Left ventricle myocardium inferior (tissue), 1 donor: ENCODE results near the gene PSPH. TPM values are rescaled to one million over a fixed set of nuclear protein-coding genes. Genes with fewer than 3 reads are reported as not detected.

ENCODE experiments used
- DNase-seq: peaks from one replicate; pipeline ENCODE4 v3.0.0-alpha.2; 2020
- H3K27ac ChIP-seq: fragments of 200-600 bp; replicated peaks from 2 replicates; pipeline ENCODE4 v1.8.0; 2021
- H3K27me3 ChIP-seq: fragments of 200-600 bp; 2 replicates; pipeline ENCODE4 v1.8.0; 2021; ENCODE audit warnings: low read depth
- H3K36me3 ChIP-seq: fragments of 200-600 bp; 2 replicates; pipeline ENCODE4 v1.8.0; 2021
- H3K4me1 ChIP-seq: fragments of 200-600 bp; 2 replicates; pipeline ENCODE4 v1.8.0; 2021
- H3K4me3 ChIP-seq: fragments of 200-600 bp; 2 replicates; pipeline ENCODE4 v1.8.0; 2021; ENCODE audit warnings: mild to moderate bottlenecking, moderate library complexity
- H3K9me3 ChIP-seq: fragments of 200-600 bp; replicated peaks from 2 replicates; pipeline ENCODE4 v1.8.0; 2021
- CTCF ChIP-seq: fragments of 200-600 bp; IDR thresholded peaks from 2 replicates; pipeline ENCODE4 v1.8.0; 2021; ENCODE audit warnings: antibody characterized with exemption, mild to moderate bottlenecking, borderline replicate concordance
- intact Hi-C: fragments of 100-400 bp; cut with micrococcal nuclease; formaldehyde crosslinking; loops from one replicate; pipeline ENCODE4 v1.11.0; 2022
- total RNA-seq: library from RNA; stranded (reverse); fragmentation: NEBNext Ultra II Directional; extraction: Animal tissue kit (Norgen Biotek cat#: 25700); gene quantifications from one replicate; pipeline ENCODE4 v1.2.1, GENCODE V29; 2021
- donor health status: DM: no; HTN: yes; CAD: no; lungs with severe emphysema.

Gene PSPH
- total RNA-seq, 1 donor from 2014 or later: 12.9 TPM

GRCh38 chr7:55965805-55966421 lies 85.3 kb downstream of the PSPH start:
- H3K27me3 ChIP-seq: no peaks in the 10 kb centered on the region
- peak; percentile 38 for DNase-seq
- H3K4me3 ChIP-seq: peak overlapping the region; percentile 64
- peaks cover 64% of the 10 kb centered on the region for H3K4me1 ChIP-seq
- H3K27ac ChIP-seq: peak overlapping the region; percentile 91
- peaks cover 5% of the 10 kb centered on the region for H3K36me3 ChIP-seq
- intact Hi-C loops: no loop called here
- TF ChIP-seq CTCF: no peak
- no peaks in the 10 kb centered on the region for H3K9me3 ChIP-seq

GRCh38 chr7:55965100-55965470 lies 86.2 kb downstream of the PSPH start:
- peak overlapping the region; percentile 64 for H3K4me3 ChIP-seq
- intact Hi-C loops: no loop called here
- peaks cover 55% of the 10 kb centered on the region for H3K4me1 ChIP-seq
- H3K27ac ChIP-seq: peak overlapping the region; percentile 91
- no peak for TF ChIP-seq CTCF
- H3K9me3 ChIP-seq: no peaks in the 10 kb centered on the region
- DNase-seq: no peak
- H3K36me3 ChIP-seq: peaks cover 3% of the 10 kb centered on the region
- H3K27me3 ChIP-seq: no peaks in the 10 kb centered on the region

GRCh38 chr7:55964261-55965099 lies 86.8 kb downstream of the PSPH start, which contains the start of gene NIPSNAP2:
NIPSNAP2 (plus strand) TSS chr7:55964585; CDS start chr7:55964610, 25 bp downstream.
- Histone ChIP-seq H3K27me3 (no peaks in the 10 kb centered on the region), H3K9me3 (no peaks in the 10 kb centered on the region), H3K4me3 (peak within 1 kb of the TSS; percentile 64), H3K27ac (peak within 1 kb of the TSS; percentile 91), H3K4me1 (peaks cover 52% of the 10 kb centered on the region), H3K36me3 (no peaks in the 10 kb centered on the region)
- intact Hi-C loops: no loop called here
- peak; percentile 91 for DNase-seq
- TF ChIP-seq CTCF: peak; percentile 64

- Histone ChIP-seq H3K4me3 (peak overlapping the region; percentile 64), H3K36me3 (no peaks in the 10 kb centered on the region), H3K27ac (peak overlapping the region; percentile 91), H3K4me1 (peaks cover 44% of the 10 kb centered on the region), H3K9me3 (no peaks in the 10 kb centered on the region), H3K27me3 (no peaks in the 10 kb centered on the region)
- intact Hi-C loops: no loop called here
- TF ChIP-seq CTCF: no peak
- DNase-seq: no peak
Observed at GRCh38 chr7:55963584-55964168, 87.6 kb downstream of the PSPH start.

GRCh38 chr7:55962014-55962413 lies 89.2 kb downstream of the PSPH start:
- no peak for DNase-seq
- H3K4me3 ChIP-seq: no peak overlapping the region
- H3K36me3 ChIP-seq: no peaks in the 10 kb centered on the region
- no peaks in the 10 kb centered on the region for H3K27me3 ChIP-seq
- no peak for TF ChIP-seq CTCF
- no peaks in the 10 kb centered on the region for H3K9me3 ChIP-seq
- peaks cover 27% of the 10 kb centered on the region for H3K4me1 ChIP-seq
- intact Hi-C loops: no loop called here
- H3K27ac ChIP-seq: no peak overlapping the region

Other genes starting within 250 kb of the PSPH start
- gene SEPTIN14, start 188.7 kb downstream of the PSPH start, total RNA-seq: not detected
- gene ZNF713, start 164.0 kb downstream of the PSPH start, total RNA-seq: 5.6 TPM
- 19.4 TPM for gene MRPS17, start 99.6 kb downstream of the PSPH start, total RNA-seq
- 357 TPM for gene NIPSNAP2, start 86.9 kb downstream of the PSPH start, total RNA-seq
- gene CCT6A, start 321 bp upstream of the PSPH start, total RNA-seq: 67.6 TPM
- gene SUMF2, start 12.8 kb upstream of the PSPH start, total RNA-seq: 33.5 TPM
- gene PHKG1, start 41.5 kb upstream of the PSPH start, total RNA-seq: 21.4 TPM
- 468 TPM for gene CHCHD2, start 55.0 kb upstream of the PSPH start, total RNA-seq
- gene NUPR2, start 65.0 kb upstream of the PSPH start, total RNA-seq: not detected